Measurements from ENCODE around the gene TAF4.
"Not testable (repeated sequence)": the region's sequence is repeated elsewhere in the genome, so short reads cannot be mapped to it uniquely, and the experiment has no call there.

Gene TAF4

GRCh38 chr20:61975407-61976129, 90.1 kb downstream of the TAF4 start:
- no peak for FAIRE-seq

GRCh38 chr20:61974357-61974665, 91.4 kb downstream of the TAF4 start:
- no peak for FAIRE-seq

DNA sequence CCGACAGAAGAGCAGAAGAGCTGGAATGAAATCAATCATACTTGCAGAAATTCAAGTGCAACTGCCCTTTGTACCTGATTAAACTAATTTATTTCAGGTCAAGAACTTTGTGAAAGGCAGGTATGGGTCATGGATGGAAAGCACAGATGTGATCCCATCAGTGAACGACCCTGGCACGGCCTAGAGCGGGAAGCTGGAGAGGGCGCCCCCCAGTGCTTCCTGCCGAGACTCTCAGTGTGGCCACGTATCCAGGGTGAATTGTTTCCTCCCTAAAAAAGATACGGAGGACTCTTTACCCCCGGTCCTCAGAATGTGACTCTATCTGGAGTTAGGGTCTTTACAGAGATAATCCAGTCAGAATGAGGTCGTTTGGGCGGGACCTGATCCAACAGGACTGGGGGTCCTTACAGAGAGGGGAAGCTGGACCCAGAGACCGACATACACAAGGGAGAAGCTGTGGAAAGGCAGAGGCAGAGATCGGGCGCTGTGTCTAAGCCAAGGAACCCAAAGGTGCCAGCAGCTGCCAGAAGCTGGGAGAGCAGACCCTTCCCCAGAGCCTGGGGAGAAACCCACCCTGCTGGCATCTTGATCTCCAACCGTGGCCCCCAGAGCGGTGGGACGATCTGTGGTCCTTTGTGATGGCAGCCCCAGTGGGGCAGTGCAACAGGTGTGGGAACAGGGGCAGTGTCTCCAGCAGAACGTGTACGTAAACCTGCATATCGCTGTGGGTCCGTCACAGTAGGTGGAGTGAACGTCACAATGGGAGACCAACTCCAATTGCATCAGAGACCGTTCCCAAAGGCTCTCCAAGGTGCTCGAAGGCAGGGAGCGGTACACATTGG, 91.9 kb downstream of the TAF4 start:
- no peak for FAIRE-seq

DNA sequence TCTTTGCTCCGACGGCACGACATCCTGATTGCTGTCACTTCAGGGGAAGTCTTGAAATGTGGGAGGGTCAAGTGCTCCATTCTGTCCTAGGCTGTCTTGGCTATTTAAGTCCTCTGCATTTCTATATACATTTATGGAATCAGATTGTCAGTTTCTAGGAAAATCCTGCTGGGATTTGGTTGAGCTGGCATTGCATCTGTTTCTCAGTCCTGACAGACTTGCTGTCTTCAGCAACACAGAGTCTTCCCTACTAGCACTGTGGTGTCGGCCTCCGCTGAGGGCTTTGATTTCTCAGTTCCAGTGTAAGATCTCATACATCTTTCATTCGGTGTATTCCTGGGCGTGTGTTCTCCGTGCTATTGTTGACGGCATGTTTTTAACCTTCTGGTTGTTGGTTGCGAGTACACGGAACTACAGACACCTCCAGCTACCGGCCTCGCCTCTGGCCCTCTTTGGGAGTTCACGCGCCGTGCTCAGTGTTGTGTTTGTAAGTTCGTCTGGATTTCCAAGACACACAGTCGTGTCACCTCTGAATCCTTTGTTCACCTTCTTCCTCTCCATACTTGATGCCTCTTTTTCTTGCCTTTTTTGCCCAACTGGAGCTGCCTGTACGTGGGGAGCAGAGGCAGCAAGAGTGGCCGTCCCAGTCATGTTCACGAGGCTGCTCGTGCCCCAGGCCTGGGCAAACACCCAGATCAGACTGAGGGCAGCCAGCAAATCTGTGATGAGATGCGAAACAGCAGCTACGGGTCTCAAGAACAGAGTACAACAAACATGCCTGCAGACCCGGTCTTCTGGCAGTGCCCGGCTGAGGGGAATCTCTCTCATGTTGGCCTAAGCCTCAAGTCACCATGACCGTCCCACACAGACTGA, 92.8 kb downstream of the TAF4 start:
- FAIRE-seq, result no peak

- FAIRE-seq, result not testable (repeated sequence)
Observed at GRCh38 chr20:61971595-61971994, 94.1 kb downstream of the TAF4 start.

DNA sequence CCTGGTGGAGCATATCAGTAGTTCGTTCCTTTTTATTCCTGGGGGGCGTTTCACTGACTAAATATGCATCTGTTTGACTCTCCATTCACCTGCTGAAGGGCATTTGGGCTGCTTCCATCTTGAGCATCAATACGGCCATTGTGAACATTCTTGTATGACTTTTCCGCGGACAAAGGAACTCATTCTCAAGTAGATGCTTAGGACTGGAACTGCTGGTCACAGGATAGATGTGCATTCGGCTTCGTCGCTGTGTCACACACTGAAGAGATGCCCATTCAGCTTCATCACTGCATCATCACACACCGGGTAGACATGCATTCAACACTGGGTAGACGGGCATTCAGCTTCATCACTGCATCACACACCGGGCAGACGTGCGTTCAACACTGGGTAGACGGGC, 95.3 kb downstream of the TAF4 start:
- no peak for FAIRE-seq

DNA sequence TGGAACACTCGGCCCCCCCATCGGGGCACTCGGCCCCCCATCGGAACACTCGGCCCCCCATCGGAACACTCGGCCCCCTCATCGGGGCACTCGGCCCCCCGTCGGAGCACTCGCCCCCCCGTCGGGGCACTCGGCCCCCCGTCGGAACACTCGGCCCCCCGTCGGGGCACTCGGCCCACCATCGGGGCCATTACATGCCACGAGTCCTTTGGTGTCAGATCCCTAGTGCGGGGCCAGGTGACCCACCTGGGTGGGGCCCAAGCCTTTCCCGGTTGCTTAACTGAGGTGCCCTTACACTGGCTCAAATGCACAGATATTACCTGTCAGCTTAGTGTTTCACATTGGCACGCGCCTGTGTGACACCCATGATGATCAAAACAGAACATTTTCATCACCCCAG, 95.9 kb downstream of the TAF4 start:
- FAIRE-seq, result no peak

- no peak for FAIRE-seq
Observed at GRCh38 chr20:61968932-61969331, 96.7 kb downstream of the TAF4 start.

GRCh38 chr20:61968036-61968810, 97.5 kb downstream of the TAF4 start:
- FAIRE-seq, result no peak

DNA sequence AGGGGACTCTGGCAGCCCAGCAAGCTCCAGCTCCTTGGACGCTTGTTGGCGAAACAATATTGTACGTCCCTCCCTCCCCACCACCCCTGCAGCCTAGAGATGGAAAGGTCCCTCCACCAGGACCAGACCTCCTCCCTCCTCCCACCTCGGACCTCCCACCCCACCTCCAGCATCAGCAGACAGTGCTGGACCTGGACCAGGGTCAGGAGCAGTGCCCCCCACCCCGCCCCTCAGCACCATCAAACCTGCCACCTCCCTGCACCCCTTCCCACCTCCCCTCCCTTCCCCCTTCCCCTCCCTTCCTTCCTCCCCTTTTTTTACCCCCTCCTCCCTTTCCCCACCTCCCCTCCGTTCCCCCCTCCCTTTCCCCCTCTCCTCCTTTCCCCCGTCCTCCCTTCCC, 98.4 kb downstream of the TAF4 start:
- FAIRE-seq, result no peak

DNA sequence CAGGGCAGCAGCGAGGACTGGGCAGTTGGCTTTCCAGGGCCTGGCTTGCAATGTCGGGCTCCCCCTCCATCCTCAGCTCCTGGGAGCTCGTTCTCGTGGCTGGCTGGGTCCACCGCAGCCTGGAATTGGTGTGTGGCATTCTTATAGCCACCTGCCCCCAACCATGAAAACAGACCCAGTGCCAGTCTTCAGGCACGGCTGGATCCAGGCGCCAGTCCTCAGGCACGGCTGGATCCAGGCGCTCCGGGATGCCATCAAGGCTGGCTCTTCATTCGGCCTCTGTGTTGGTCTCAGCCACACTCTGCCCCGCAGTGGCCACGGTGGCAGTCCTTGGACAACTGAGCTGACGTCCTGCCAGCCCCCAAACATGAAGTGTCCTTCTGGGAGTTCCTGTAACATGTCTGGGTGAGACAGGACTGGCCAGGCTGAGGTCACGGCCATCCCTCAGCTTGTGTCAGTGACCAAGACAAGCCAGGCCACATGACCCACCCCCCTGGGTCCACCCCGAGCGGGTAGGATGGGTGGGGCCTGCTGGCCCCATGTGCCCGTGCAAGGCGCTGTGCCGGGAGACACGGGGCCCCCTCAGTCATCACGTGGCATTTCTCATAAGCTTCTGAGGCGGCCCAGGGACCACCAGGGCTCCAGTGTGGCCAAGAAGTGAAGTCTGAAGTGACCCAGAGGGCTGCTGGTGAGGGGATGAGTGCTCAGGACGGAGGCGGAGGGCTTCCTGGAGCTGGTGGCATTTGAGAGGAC, 99.0 kb downstream of the TAF4 start:
- FAIRE-seq, result no peak

DNA sequence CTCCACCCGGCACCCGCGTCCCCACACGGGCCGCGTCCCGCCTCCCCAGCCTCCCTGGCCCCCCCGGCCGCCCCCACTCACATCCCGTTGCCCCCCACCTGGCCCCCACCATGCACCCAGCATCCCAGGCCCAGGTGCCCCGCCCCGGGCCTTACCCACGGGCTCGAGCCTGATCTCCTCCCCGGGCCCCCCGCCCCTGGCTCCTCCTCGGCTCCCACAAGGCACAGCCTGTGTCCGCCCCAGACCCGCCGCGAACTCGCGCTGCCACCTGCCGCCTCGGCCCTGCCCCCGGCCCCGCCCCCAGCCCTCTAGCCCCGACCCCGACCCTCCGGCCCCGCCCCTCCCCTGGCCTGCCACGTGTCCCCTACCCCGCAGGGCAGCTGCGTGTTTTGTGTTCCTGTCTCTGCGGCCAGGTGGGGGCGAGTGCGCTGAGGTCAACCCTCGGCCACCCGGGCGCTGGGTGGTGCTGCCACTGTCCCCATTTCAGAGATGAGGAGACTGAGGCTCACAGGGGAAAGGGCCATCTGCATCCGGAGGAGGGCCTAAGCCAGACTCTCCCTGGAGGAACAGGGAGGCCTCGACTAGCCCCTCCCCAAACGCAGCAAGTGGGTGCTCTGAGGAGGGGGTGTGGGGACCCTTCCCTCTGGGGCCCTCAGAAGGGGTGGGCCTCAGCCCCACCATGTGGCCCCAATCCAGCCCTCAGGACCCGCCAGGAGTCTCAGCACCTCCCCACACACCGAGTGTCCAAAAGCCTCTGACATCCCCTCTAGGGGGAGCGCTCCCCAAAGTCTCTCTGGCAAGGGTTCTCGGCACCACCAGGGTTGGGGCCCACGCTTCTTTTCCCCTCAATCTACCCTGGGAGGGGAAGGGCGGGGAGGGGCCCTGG, 99.8 kb downstream of the TAF4 start:
- no peak for FAIRE-seq

DNA sequence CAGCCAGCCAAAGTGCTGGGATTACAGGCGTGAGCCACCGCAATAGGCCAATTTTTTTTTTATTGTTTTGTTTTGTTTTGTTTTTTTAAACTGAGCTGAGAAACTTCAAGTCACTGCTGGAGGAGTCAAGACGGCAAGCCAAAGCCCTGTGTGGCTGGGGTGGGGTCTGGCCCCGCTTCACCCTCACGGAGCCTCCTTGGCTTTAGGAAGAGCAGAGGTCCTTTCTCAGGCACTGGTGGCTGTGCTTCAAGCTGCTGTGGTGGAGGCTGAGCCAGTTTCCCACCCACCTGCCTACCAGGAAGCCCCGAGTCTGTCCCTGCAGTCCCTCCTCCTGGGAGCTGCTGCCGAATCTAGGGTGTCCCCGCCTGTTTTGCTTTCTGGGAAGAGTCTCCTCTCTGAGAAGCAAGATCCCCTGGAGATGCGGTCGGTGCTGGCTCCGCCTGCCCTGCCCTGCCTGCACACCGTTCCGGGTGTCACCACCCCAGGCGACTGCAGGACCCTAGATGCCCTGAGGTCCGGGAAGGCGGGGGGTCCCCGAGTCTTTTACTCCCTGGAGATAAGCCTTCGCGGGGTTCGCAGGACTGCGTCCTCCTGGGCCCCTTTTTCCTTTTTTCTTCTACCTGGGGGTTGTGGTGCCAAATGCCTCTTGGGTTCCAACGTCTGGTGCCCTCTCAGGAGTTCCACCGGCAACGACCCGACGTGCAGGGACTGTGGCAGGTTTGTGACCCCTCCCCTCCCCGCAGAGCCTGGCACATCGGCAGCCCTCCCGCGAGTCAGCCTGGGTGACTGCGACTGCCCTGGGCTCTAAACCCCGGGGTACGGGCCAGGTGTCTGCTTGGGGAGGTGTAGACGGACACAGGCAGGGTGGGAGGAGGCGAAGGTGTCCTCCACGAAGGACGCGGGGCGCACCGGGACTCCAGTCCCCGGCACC, 100.7 kb downstream of the TAF4 start:
- FAIRE-seq, result no peak

GRCh38 chr20:61963885-61964674, 101.6 kb downstream of the TAF4 start:
- no peak for FAIRE-seq

- FAIRE-seq, result no peak
Observed at GRCh38 chr20:61963149-61963548, 102.5 kb downstream of the TAF4 start.

- no peak for FAIRE-seq
Observed at GRCh38 chr20:61960836-61961235, 104.8 kb downstream of the TAF4 start.

DNA sequence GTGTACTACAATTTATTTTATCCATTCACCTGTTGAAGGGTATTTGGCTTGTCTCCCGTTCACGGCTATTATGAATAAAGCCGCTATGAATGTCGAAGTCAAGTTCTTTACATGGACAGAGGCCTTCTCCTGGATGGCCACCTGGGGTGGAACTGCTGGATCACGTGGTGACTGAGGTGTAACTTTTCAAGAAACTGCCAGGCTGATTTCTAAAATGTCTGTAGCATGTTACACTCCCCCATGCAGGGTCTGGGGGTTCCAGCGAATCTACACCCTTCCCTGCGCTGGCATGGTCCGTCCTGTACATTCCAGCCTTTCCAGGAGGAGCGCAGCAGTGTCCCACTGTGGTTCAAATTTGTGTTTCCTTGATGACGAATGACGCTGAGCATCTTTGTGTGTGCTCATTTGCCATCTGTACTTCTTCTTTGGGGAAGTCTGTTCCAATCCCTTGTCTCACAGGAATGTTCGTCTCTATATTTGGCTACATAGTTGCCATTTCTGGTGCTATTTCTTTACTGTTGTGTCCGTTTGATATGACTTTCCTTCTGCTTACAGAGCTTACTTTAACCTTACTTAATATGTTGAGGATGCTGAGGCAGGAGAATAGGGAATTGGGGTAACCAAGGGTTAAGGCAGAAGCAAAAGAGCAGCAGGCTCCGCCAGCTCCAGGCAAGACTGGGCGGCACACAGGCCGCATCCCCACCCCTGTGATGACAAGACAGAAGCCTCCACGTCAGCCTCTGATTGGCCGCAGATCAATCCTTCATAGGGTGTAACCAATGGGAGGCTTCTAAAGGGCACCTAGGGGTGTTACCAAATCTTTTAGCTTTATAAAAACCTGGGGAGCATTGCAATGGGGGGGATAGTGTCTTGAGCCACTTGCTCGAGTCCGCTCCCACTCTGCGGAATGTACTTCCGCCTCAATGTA, 106.6 kb downstream of the TAF4 start:
- no peak for FAIRE-seq
